GF-D8 (cell line): ENCODE data around the gene NFKB2.

Source experiments
- DNase-seq: peaks from one replicate; lab custom pipeline; 2025; lab: John Stamatoyannopoulos, UW

Gene NFKB2

GRCh38 chr10:102422545-102423129 is 27.1 kb downstream of the NFKB2 start:
- peak; percentile 52 for DNase-seq

GRCh38 chr10:102423372-102423968 is 28.0 kb downstream of the NFKB2 start:
- DNase-seq, result no peak

- DNase-seq, result no peak
Measured at GRCh38 chr10:102424145-102424544, 28.6 kb downstream of the NFKB2 start.

- no peak for DNase-seq
Measured at GRCh38 chr10:102424916-102425315, 29.4 kb downstream of the NFKB2 start.

GRCh38 chr10:102425444-102425843 is 29.9 kb downstream of the NFKB2 start:
- no peak for DNase-seq

GRCh38 chr10:102426803-102427287 is 31.3 kb downstream of the NFKB2 start:
- DNase-seq, result no peak

- DNase-seq, result no peak
Measured at GRCh38 chr10:102429468-102429867, 34.0 kb downstream of the NFKB2 start.

GRCh38 chr10:102431452-102432124 is 36.1 kb downstream of the NFKB2 start:
- no peak for DNase-seq

GRCh38 chr10:102432162-102432950 is 36.9 kb downstream of the NFKB2 start, which contains the start of gene CUEDC2:
TSS of gene CUEDC2 (minus strand) at chr10:102432574. CDS start at chr10:102425188, 7,386 bp downstream.
- peak; percentile 95 for DNase-seq

GRCh38 chr10:102433619-102434046 is 38.1 kb downstream of the NFKB2 start:
- DNase-seq, result peak; percentile 28

- DNase-seq, result peak; percentile 58
Measured at GRCh38 chr10:102434394-102435132, 39.1 kb downstream of the NFKB2 start.

GRCh38 chr10:102435133-102435497 is 39.6 kb downstream of the NFKB2 start:
- DNase-seq, result no peak

- DNase-seq, result peak; percentile 81
Measured at GRCh38 chr10:102435529-102436233, 40.2 kb downstream of the NFKB2 start.

GRCh38 chr10:102436312-102436711 is 40.8 kb downstream of the NFKB2 start:
- no peak for DNase-seq

GRCh38 chr10:102437515-102437914 is 42.0 kb downstream of the NFKB2 start:
- no peak for DNase-seq

GRCh38 chr10:102438374-102438773 is 42.9 kb downstream of the NFKB2 start:
- DNase-seq, result no peak

- no peak for DNase-seq
Measured at GRCh38 chr10:102444851-102445250, 49.3 kb downstream of the NFKB2 start.

- DNase-seq, result peak; percentile 35
Measured at GRCh38 chr10:102449321-102450123, 54.0 kb downstream of the NFKB2 start.

GRCh38 chr10:102450124-102450373 is 54.5 kb downstream of the NFKB2 start:
- no peak for DNase-seq

GRCh38 chr10:102450374-102451104 is 55.0 kb downstream of the NFKB2 start:
- peak; percentile 78 for DNase-seq
